ENCODE data around the gene SDC4.

The SDC4 gene

DNA sequence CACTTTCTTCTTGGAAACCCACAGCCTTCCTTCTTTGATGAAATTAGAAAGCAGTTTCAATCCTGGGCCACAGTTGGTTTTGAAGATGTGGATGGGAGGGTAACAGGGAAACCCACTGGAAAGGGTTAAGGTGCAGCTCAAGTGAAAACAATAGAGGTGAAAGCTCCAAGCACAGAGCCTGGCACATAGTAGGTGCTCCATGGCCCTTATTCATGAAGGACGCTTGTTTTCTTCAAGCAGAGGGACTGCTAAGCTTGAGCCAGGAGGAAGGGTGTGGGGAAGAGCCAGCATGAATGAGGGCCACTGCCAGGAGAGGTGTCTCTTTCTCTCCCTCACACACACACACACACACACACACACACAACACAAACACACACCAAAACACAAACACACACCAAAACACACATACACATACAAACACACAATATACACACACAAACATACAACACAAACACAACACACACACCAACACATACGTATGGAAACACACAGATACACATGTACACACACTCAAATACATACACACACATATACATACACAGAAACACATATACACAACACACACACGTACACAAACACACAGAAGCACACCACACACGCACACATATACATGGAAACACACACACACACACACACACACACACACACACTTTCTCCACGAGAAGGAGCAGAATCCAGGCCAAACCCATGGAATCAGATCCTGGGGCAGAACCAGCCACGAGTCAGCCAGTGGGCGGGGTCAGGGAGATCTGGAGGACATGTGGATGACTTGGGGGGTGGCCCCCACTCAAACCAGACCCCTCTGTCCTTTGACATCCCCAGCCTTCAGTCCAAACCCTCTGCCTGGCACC is 65.3 kb downstream of the SDC4 start:
- TF ChIP-seq, protein P1, sequence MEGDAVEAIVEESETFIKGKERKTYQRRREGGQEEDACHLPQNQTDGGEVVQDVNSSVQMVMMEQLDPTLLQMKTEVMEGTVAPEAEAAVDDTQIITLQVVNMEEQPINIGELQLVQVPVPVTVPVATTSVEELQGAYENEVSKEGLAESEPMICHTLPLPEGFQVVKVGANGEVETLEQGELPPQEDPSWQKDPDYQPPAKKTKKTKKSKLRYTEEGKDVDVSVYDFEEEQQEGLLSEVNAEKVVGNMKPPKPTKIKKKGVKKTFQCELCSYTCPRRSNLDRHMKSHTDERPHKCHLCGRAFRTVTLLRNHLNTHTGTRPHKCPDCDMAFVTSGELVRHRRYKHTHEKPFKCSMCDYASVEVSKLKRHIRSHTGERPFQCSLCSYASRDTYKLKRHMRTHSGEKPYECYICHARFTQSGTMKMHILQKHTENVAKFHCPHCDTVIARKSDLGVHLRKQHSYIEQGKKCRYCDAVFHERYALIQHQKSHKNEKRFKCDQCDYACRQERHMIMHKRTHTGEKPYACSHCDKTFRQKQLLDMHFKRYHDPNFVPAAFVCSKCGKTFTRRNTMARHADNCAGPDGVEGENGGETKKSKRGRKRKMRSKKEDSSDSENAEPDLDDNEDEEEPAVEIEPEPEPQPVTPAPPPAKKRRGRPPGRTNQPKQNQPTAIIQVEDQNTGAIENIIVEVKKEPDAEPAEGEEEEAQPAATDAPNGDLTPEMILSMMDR (IDR thresholded peaks at IDR 0.05; ENCODE audit: low read depth, low read length): no peak
- no peak overlapping the region for H3K4me3 ChIP-seq (ENCODE audit: low read depth, low read length)
- no peak for DNase-seq (ENCODE audit: low read depth, low spot score)
- in situ Hi-C loops (cut with HindIII; ENCODE audit: low sequenced_read_pairs): no loop called here

DNA sequence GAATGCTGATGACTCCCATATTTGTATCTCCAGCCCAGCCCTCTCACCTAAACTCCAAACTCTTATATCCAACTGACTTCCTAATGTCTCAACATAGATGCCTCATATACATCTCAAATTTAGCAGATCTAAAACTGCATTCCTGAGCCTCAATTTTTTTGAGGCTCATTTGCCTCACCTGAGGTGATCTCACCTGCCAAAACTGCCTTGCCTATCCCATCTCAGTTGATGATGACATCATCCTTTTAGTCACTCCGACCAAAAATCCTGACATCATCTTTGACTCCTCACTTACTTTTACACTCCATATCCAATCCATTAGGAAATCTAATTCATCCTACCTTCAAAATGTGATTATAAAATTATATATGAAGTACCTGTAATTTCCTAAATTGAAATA is 68.2 kb downstream of the SDC4 start:
- no peak for DNase-seq (ENCODE audit: low read depth, low spot score)
- in situ Hi-C loops (cut with HindIII; ENCODE audit: low sequenced_read_pairs): no loop called here
- TF ChIP-seq, protein P1 (IDR thresholded peaks at IDR 0.05; ENCODE audit: low read depth, low read length): no peak
- H3K4me3 ChIP-seq (ENCODE audit: low read depth, low read length): no peak overlapping the region

DNA sequence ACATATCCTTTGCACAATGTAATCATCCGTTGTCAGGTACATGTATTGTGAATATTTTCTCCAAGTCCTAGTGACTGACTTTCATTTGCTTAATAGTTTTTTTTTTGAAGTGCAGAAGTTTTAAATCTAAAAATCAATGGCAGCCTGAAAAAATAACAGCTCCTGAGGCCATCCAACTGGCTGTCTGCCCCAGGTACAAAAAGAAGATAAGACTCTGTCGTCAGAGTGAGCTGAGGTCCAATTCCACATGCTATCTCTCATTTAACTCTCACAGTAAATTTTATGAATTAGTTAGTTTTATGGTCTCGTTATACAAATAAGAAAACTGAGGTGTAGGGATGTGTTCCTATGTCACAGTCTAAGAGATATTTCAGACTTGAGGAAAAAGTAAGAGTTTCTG is 72.9 kb downstream of the SDC4 start:
- H3K4me3 ChIP-seq (ENCODE audit: low read depth, low read length): no peak overlapping the region
- in situ Hi-C loops (cut with HindIII; ENCODE audit: low sequenced_read_pairs): no loop called here
- no peak for DNase-seq (ENCODE audit: low read depth, low spot score)
- TF ChIP-seq, protein P1 (IDR thresholded peaks at IDR 0.05; ENCODE audit: low read depth, low read length): no peak

Measured in astrocyte of the spinal cord (primary cell).